ENCODE results near the gene BPIFB1. TPM values are rescaled to one million over a fixed set of nuclear protein-coding genes. Genes with fewer than 3 reads are reported as not detected.

The BPIFB1 gene
- total and polyA plus RNA-seq, 10 of the 15 experiments (the other 5 are each of a cell fraction or from before 2014, with no cell fraction given) = 0.13 TPM; not detected in 9

DNA sequence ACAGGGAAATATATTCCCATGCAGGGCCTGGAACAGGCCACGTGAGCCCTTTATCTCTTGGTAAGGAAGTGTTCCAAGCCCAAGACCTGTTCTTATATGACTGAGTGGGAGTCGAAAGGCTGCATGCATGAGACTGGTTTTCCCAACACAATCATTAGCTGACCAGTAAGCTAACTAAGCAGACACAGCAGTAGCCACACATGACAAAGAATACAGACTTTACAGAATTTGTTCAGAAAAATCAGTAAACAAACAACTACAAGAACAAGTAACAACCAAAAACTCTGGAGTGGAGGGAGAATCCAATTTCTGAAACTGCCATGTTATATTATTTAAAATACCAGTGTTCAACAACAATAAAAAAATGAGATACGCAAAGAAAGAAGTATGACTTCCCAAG lies 30.6 kb upstream of the BPIFB1 start:
- H3K79me2 ChIP-seq (ENCODE audit: control insufficient read depth, insufficient read depth, low read length) = no peaks in the 10 kb centered on the region
- no peak overlapping the region for H3K9ac ChIP-seq (ENCODE audit: control insufficient read depth, insufficient read depth, low read length)
- TF ChIP-seq SMARCA5 (IDR thresholded peaks at IDR 0.05) (no peak), CREM (IDR thresholded peaks at IDR 0.05; ENCODE audit: low read depth) (no peak), FOS (IDR thresholded peaks at IDR 0.05; ENCODE audit: borderline replicate concordance, extremely low read depth, insufficient read length) (no peak), POU2F2 (IDR thresholded peaks at IDR 0.05; ENCODE audit: borderline replicate concordance, low read depth, low read length) (no peak), HDAC6 (IDR thresholded peaks at IDR 0.05; ENCODE audit: unreplicated experiment) (no peak), SMAD5 (IDR thresholded peaks at IDR 0.05; ENCODE audit: low read depth) (no peak)
- TF ChIP-seq, protein P1, sequence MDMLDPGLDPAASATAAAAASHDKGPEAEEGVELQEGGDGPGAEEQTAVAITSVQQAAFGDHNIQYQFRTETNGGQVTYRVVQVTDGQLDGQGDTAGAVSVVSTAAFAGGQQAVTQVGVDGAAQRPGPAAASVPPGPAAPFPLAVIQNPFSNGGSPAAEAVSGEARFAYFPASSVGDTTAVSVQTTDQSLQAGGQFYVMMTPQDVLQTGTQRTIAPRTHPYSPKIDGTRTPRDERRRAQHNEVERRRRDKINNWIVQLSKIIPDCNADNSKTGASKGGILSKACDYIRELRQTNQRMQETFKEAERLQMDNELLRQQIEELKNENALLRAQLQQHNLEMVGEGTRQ (IDR thresholded peaks at IDR 0.05; ENCODE audit: borderline replicate concordance, low read depth, low read length) = no peak
- ChIA-PET POLR2A (no interaction called here), CTCF (no interaction called here), SMC1A (ENCODE audit: uncharacterized antibody, unreplicated experiment) (no interaction called here), RAD21 (ENCODE audit: unreplicated experiment) (no interaction called here)
- no peak overlapping the region for H2AFZ ChIP-seq (ENCODE audit: control insufficient read depth, low read depth, low read length)
- in situ Hi-C loops (cut with MboI) (no loop called here), intact Hi-C loops (cut with micrococcal nuclease; ENCODE audit: unreplicated experiment) (no loop called here)
- no peak overlapping the region for H3K4me3 ChIP-seq
- H3K9me3 ChIP-seq (replicated peaks; ENCODE audit: control insufficient read depth, insufficient read depth, low read length) = no peaks in the 10 kb centered on the region
- no peaks in the 10 kb centered on the region for H3K36me3 ChIP-seq (ENCODE audit: control insufficient read depth in 2 of 2, insufficient read depth in 2 of 2, low read length in 1 of 2)
- FAIRE-seq (no peak), DNase-seq (ENCODE audit: low read depth, low spot score) (no peak), ATAC-seq (no peak)
- no TSS peak for BruUV-seq (replicated peaks)
- no peak overlapping the region for H3K4me2 ChIP-seq (ENCODE audit: control insufficient read depth, insufficient read depth)
- H4K20me1 ChIP-seq (ENCODE audit: control insufficient read depth, insufficient read depth) = no peaks in the 10 kb centered on the region
- 35% methylated on average over 3 of the region's 3 CpGs for WGBS (ENCODE audit: insufficient coverage, insufficient replicate concordance, low lambda C conversion rate, missing lambda C conversion rate)
- H3K4me1 ChIP-seq (ENCODE audit: control insufficient read depth, insufficient read depth, low read length) = no peaks in the 10 kb centered on the region
- H3K27me3 ChIP-seq (replicated peaks in 1 of 2; ENCODE audit: control insufficient read depth in 2 of 2, insufficient read depth in 2 of 2, low read length in 1 of 2) = no peaks in the 10 kb centered on the region
- H3K27ac ChIP-seq (ENCODE audit: control insufficient read depth, insufficient read depth) = no peak overlapping the region

DNA sequence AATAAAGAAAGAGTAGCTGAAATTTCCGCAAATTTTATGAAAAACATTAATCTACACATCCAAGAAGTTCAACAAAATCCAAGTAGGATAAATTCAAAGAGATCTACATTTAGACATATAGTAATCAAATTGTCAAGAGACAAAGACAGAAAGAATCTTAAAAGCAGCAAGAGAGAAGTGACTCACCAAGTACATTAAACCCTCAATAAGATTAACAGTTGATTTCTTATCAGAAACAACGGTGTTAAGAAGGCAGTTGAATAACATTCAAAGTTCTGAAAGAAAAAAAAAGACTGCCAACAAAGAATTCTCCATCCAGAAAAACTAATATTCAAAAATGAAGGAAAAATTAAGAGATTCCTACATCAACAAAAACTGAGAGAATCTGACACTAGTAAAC lies 28.0 kb upstream of the BPIFB1 start:
- no peak for FAIRE-seq
- no peak overlapping the region for H3K4me2 ChIP-seq (ENCODE audit: control insufficient read depth, insufficient read depth)
- H3K27ac ChIP-seq (ENCODE audit: control insufficient read depth, insufficient read depth) = no peak overlapping the region
- no peak for ATAC-seq
- ChIA-PET CTCF (no interaction called here), RAD21 (ENCODE audit: unreplicated experiment) (no interaction called here), POLR2A (no interaction called here), SMC1A (ENCODE audit: uncharacterized antibody, unreplicated experiment) (no interaction called here)
- H3K9ac ChIP-seq (ENCODE audit: control insufficient read depth, insufficient read depth, low read length) = no peak overlapping the region
- in situ Hi-C loops (cut with MboI) (no loop called here), intact Hi-C loops (cut with micrococcal nuclease; ENCODE audit: unreplicated experiment) (no loop called here)
- WGBS (ENCODE audit: insufficient coverage, insufficient replicate concordance, low lambda C conversion rate, missing lambda C conversion rate) = 18% methylated on average over 2 of the region's 2 CpGs
- no peak overlapping the region for H2AFZ ChIP-seq (ENCODE audit: control insufficient read depth, low read depth, low read length)
- no TSS peak for BruUV-seq (replicated peaks)
- no peak overlapping the region for H3K4me3 ChIP-seq
- H3K9me3 ChIP-seq (replicated peaks; ENCODE audit: control insufficient read depth, insufficient read depth, low read length) = no peaks in the 10 kb centered on the region
- no peaks in the 10 kb centered on the region for H3K36me3 ChIP-seq (ENCODE audit: control insufficient read depth in 2 of 2, insufficient read depth in 2 of 2, low read length in 1 of 2)
- H3K4me1 ChIP-seq (ENCODE audit: control insufficient read depth, insufficient read depth, low read length) = no peaks in the 10 kb centered on the region
- no peaks in the 10 kb centered on the region for H3K79me2 ChIP-seq (ENCODE audit: control insufficient read depth, insufficient read depth, low read length)
- no peaks in the 10 kb centered on the region for H3K27me3 ChIP-seq (replicated peaks in 1 of 2; ENCODE audit: control insufficient read depth in 2 of 2, insufficient read depth in 2 of 2, low read length in 1 of 2)
- DNase-seq (ENCODE audit: low read depth, low spot score) = no peak
- H4K20me1 ChIP-seq (ENCODE audit: control insufficient read depth, insufficient read depth) = no peaks in the 10 kb centered on the region
- TF ChIP-seq SREBF2 (IDR thresholded peaks at IDR 0.05; ENCODE audit: low read length) = no peak
- TF ChIP-seq, protein P2, sequence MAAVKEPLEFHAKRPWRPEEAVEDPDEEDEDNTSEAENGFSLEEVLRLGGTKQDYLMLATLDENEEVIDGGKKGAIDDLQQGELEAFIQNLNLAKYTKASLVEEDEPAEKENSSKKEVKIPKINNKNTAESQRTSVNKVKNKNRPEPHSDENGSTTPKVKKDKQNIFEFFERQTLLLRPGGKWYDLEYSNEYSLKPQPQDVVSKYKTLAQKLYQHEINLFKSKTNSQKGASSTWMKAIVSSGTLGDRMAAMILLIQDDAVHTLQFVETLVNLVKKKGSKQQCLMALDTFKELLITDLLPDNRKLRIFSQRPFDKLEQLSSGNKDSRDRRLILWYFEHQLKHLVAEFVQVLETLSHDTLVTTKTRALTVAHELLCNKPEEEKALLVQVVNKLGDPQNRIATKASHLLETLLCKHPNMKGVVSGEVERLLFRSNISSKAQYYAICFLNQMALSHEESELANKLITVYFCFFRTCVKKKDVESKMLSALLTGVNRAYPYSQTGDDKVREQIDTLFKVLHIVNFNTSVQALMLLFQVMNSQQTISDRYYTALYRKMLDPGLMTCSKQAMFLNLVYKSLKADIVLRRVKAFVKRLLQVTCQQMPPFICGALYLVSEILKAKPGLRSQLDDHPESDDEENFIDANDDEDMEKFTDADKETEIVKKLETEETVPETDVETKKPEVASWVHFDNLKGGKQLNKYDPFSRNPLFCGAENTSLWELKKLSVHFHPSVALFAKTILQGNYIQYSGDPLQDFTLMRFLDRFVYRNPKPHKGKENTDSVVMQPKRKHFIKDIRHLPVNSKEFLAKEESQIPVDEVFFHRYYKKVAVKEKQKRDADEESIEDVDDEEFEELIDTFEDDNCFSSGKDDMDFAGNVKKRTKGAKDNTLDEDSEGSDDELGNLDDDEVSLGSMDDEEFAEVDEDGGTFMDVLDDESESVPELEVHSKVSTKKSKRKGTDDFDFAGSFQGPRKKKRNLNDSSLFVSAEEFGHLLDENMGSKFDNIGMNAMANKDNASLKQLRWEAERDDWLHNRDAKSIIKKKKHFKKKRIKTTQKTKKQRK (IDR thresholded peaks at IDR 0.05; ENCODE audit: low read depth, low read length) = no peak
- TF ChIP-seq, protein P3, sequence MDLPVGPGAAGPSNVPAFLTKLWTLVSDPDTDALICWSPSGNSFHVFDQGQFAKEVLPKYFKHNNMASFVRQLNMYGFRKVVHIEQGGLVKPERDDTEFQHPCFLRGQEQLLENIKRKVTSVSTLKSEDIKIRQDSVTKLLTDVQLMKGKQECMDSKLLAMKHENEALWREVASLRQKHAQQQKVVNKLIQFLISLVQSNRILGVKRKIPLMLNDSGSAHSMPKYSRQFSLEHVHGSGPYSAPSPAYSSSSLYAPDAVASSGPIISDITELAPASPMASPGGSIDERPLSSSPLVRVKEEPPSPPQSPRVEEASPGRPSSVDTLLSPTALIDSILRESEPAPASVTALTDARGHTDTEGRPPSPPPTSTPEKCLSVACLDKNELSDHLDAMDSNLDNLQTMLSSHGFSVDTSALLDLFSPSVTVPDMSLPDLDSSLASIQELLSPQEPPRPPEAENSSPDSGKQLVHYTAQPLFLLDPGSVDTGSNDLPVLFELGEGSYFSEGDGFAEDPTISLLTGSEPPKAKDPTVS (IDR thresholded peaks at IDR 0.05; ENCODE audit: low read depth, low read length) = no peak
- TF ChIP-seq, protein P4, sequence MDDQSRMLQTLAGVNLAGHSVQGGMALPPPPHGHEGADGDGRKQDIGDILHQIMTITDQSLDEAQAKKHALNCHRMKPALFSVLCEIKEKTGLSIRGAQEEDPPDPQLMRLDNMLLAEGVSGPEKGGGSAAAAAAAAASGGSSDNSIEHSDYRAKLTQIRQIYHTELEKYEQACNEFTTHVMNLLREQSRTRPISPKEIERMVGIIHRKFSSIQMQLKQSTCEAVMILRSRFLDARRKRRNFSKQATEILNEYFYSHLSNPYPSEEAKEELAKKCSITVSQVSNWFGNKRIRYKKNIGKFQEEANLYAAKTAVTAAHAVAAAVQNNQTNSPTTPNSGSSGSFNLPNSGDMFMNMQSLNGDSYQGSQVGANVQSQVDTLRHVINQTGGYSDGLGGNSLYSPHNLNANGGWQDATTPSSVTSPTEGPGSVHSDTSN (IDR thresholded peaks at IDR 0.05; ENCODE audit: insufficient replicate concordance, low read depth, low read length) = no peak
- TF ChIP-seq DPF2 (IDR thresholded peaks at IDR 0.05) = no peak
- no peak for TF ChIP-seq FOS (IDR thresholded peaks at IDR 0.05; ENCODE audit: borderline replicate concordance, extremely low read depth, insufficient read length)
